HL-60 (cell line): ENCODE results near the gene ACP4.

ENCODE experiments used
- DNase-seq, 2 experiments: peaks; one replicate each; pipeline ENCODE4 v3.0.0-alpha.2; 2010 to 2020; ENCODE audit warnings: low read depth in 1 of 2, low spot score in 1 of 2
- H3K27ac ChIP-seq: fragments of 250-450 bp; sonication (Bioruptor Pico); replicated peaks from 2 replicates; pipeline ENCODE4 v1.5.1; 2020; ENCODE audit warnings: mild to moderate bottlenecking, moderate library complexity
- H3K27me3 ChIP-seq: fragments of 250-450 bp; sonication (Bioruptor Pico); 2 replicates; pipeline ENCODE4 v1.5.1; 2021; ENCODE audit warnings: mild to moderate bottlenecking, moderate library complexity; ENCODE audit not compliant: insufficient read depth, poor library complexity, severe bottlenecking
- H3K4me3 ChIP-seq: replicated peaks from 2 replicates; pipeline ENCODE4 v1.5.1; 2011; ENCODE audit warnings: mild to moderate bottlenecking, control low read depth, low read length; ENCODE audit not compliant: insufficient read depth
- CTCF ChIP-seq: IDR thresholded peaks from one replicate; pipeline ENCODE4 v1.5.1; 2011; ENCODE audit warnings: low read length, control low read depth, inconsistent platforms; ENCODE audit not compliant: insufficient read depth
- GABPA ChIP-seq: IDR thresholded peaks from 2 replicates; pipeline ENCODE4 v1.6.1; 2012; ENCODE audit warnings: low read depth
- POLR2AphosphoS5 ChIP-seq: IDR thresholded peaks from 2 replicates; pipeline ENCODE4 v1.6.1; 2012; ENCODE audit warnings: low read depth
- REST ChIP-seq: IDR thresholded peaks from 2 replicates; pipeline ENCODE4 v1.6.1; 2012; ENCODE audit warnings: low read depth; ENCODE audit not compliant: insufficient replicate concordance
- SPI1 ChIP-seq: IDR thresholded peaks from 2 replicates; pipeline ENCODE4 v1.6.1; 2012; ENCODE audit warnings: low read depth, mild to moderate bottlenecking, borderline replicate concordance

ACP4 gene

GRCh38 chr19:50826492-50827240, 36.5 kb downstream of the ACP4 start:
- DNase-seq, result no peak
- Histone ChIP-seq H3K27ac (no peak overlapping the region), H3K27me3 (peaks cover 5% of the 10 kb centered on the region), H3K4me3 (no peak overlapping the region)
- TF ChIP-seq POLR2AphosphoS5 (no peak), CTCF (no peak), REST (no peak), SPI1 (no peak), GABPA (no peak)

- no peak overlapping the region for H3K27ac ChIP-seq
- TF ChIP-seq SPI1, result no peak
- TF ChIP-seq GABPA, result no peak
- no peak for TF ChIP-seq CTCF
- no peak for TF ChIP-seq REST
- TF ChIP-seq POLR2AphosphoS5, result no peak
- H3K4me3 ChIP-seq, result no peak overlapping the region
- DNase-seq, result no peak
- H3K27me3 ChIP-seq, result peaks cover 5% of the 10 kb centered on the region
Measured at GRCh38 chr19:50827476-50827875, 37.3 kb downstream of the ACP4 start.

GRCh38 chr19:50829801-50830200, 39.6 kb downstream of the ACP4 start:
- Histone ChIP-seq H3K4me3 (no peak overlapping the region), H3K27me3 (peaks cover 4% of the 10 kb centered on the region), H3K27ac (no peak overlapping the region)
- no peak for TF ChIP-seq REST
- no peak for TF ChIP-seq CTCF
- no peak for DNase-seq
